Liver (tissue), 9 donors: ENCODE data around the gene NIM1K. TPM values are rescaled to one million over a fixed set of nuclear protein-coding genes. Genes with fewer than 3 reads are reported as not detected.
"Not testable (repeated sequence)": the region's sequence is repeated elsewhere in the genome, so short reads cannot be mapped to it uniquely, and the experiment has no call there.

ENCODE experiments used
- DNase-seq: peaks from one replicate; pipeline ENCODE4 v3.0.0-alpha.2; 2017; ENCODE audit warnings: low spot score
- H3K27ac ChIP-seq, 2 donors: one replicate each; pipeline ENCODE4 v1.7.0; 2013; ENCODE audit warnings: inconsistent platforms in 2 of 2, low read length in 2 of 2, control low read depth in 1 of 2, low read depth in 1 of 2, mild to moderate bottlenecking in 1 of 2
- H3K27me3 ChIP-seq, 4 donors: one replicate each; pipeline versions ENCODE4 v1.6.1 to v1.7.0; 2013; ENCODE audit warnings: low read length in 3 of 4, inconsistent platforms in 1 of 4, mild to moderate bottlenecking in 1 of 4, moderate library complexity in 1 of 4; ENCODE audit not compliant: control insufficient read depth in 4 of 4, insufficient read depth in 4 of 4
- H3K36me3 ChIP-seq, 4 donors: one replicate each; pipeline versions ENCODE4 v1.6.1 to v1.7.0; 2013; ENCODE audit warnings: low read length in 3 of 4, mild to moderate bottlenecking in 3 of 4, low read depth in 1 of 4, moderate library complexity in 1 of 4; ENCODE audit not compliant: control insufficient read depth in 4 of 4, insufficient read depth in 3 of 4
- H3K4me1 ChIP-seq, 4 donors: one replicate each; pipeline versions ENCODE4 v1.6.1 to v1.7.0; 2013; ENCODE audit warnings: low read length in 3 of 4, mild to moderate bottlenecking in 3 of 4, moderate library complexity in 1 of 4; ENCODE audit not compliant: control insufficient read depth in 4 of 4, insufficient read depth in 4 of 4
- H3K4me3 ChIP-seq, 3 donors: one replicate each; pipeline versions ENCODE4 v1.6.1 to v1.7.0; 2013; ENCODE audit warnings: low read length in 3 of 3, control low read depth in 1 of 3, low read depth in 1 of 3, mild to moderate bottlenecking in 1 of 3
- H3K9ac ChIP-seq, 2 donors: one replicate each; pipeline ENCODE4 v1.7.0; 2013; ENCODE audit warnings: low read length in 2 of 2, mild to moderate bottlenecking in 2 of 2, moderate library complexity in 2 of 2, control low read depth in 1 of 2, low read depth in 1 of 2
- H3K9me3 ChIP-seq, 4 donors: one replicate each; pipeline versions ENCODE4 v1.6.1 to v1.7.0; 2013; ENCODE audit warnings: low read length in 3 of 4; ENCODE audit not compliant: control insufficient read depth in 4 of 4
- EGR1 ChIP-seq, 2 donors: IDR thresholded peaks; 2 replicates each; pipeline ENCODE4 v1.6.1; 2016 to 2018; ENCODE audit warnings: antibody characterized with exemption in 2 of 2, low read depth in 2 of 2
- FOXA1 ChIP-seq: IDR thresholded peaks from 2 replicates; pipeline ENCODE4 v1.6.1; 2016; ENCODE audit warnings: antibody characterized with exemption
- FOXA2 ChIP-seq: IDR thresholded peaks from 2 replicates; pipeline ENCODE4 v1.6.1; 2016; ENCODE audit warnings: antibody characterized with exemption
- GABPA ChIP-seq, 2 donors: IDR thresholded peaks in 1 of 2; conservative IDR thresholded peaks in 1 of 2; 2 replicates each; pipeline ENCODE4 v1.6.1; 2016; ENCODE audit warnings: antibody characterized with exemption in 2 of 2, mild to moderate bottlenecking in 1 of 2, moderate library complexity in 1 of 2
- HNF4A ChIP-seq, 2 donors: conservative IDR thresholded peaks; 2 replicates each; pipeline ENCODE4 v1.6.1; 2016; ENCODE audit warnings: antibody characterized with exemption in 2 of 2, mild to moderate bottlenecking in 2 of 2
- JUND ChIP-seq, 2 donors: IDR thresholded peaks; 2 replicates each; pipeline ENCODE4 v1.6.1; 2016; ENCODE audit warnings: antibody characterized with exemption in 2 of 2
- NR2F2 ChIP-seq: IDR thresholded peaks from 2 replicates; pipeline ENCODE4 v1.6.1; 2016; ENCODE audit warnings: antibody characterized with exemption
- RAD21 ChIP-seq, 2 donors: IDR thresholded peaks; 2 replicates each; pipeline ENCODE4 v1.6.1; 2016; ENCODE audit warnings: antibody characterized with exemption in 2 of 2, mild to moderate bottlenecking in 2 of 2
- TAF1 ChIP-seq: conservative IDR thresholded peaks from 2 replicates; pipeline ENCODE4 v1.6.1; 2016; ENCODE audit warnings: antibody characterized with exemption, mild to moderate bottlenecking
- YY1 ChIP-seq: IDR thresholded peaks from 2 replicates; pipeline ENCODE4 v1.6.1; 2016; ENCODE audit warnings: antibody characterized with exemption, mild to moderate bottlenecking
- WGBS: extraction: QIAGEN DNeasy Blood & Tissue Kit; methylation state at CpG from one replicate; pipeline ENCODE4 v1.1.7; 2013; 5-methylcytosine and 5-hydroxymethylcytosine counted together
- polyA plus RNA-seq, 2 donors: library from polyadenylated mRNA; stranded (reverse) in 1 of 2; unstranded in 1 of 2; fragments of 200-250 nt in 1 of 2; fragments of >200 nt in 1 of 2; fragmentation: Nextera tagmentation in 1 of 2; extraction: Ambion mirVana in 1 of 2; gene quantifications; one replicate each; pipeline versions ENCODE4 v1.2.1 to v1.2.3, GENCODE V29; 2013 to 2015
- total RNA-seq, 2 donors: library from RNA; depleted of rRNA; stranded (reverse); fragments of >200 nt; gene quantifications; one replicate each; pipeline ENCODE4 v1.2.3, GENCODE V29; 2014
- TF ChIP-seq, protein P1 (sequence below): IDR thresholded peaks from 2 replicates; pipeline ENCODE4 v1.6.1; 2016; ENCODE audit warnings: antibody characterized with exemption
- TF ChIP-seq, protein P2 (sequence below): IDR thresholded peaks from 2 replicates; pipeline ENCODE4 v1.6.1; 2016; ENCODE audit warnings: antibody characterized with exemption
- TF ChIP-seq, protein P3 (sequence below): IDR thresholded peaks from 2 replicates; pipeline ENCODE4 v1.6.1; 2016; ENCODE audit warnings: antibody characterized with exemption, mild to moderate bottlenecking
- donor health status: healthy.
- donor health status: healthy.
- donor health status: healthy.
- donor health status: healthy.
- donor health status: healthy.

The NIM1K gene
- total and polyA plus RNA-seq, 4 donors, result 0.07 to 0.15 TPM; not detected in 2

DNA sequence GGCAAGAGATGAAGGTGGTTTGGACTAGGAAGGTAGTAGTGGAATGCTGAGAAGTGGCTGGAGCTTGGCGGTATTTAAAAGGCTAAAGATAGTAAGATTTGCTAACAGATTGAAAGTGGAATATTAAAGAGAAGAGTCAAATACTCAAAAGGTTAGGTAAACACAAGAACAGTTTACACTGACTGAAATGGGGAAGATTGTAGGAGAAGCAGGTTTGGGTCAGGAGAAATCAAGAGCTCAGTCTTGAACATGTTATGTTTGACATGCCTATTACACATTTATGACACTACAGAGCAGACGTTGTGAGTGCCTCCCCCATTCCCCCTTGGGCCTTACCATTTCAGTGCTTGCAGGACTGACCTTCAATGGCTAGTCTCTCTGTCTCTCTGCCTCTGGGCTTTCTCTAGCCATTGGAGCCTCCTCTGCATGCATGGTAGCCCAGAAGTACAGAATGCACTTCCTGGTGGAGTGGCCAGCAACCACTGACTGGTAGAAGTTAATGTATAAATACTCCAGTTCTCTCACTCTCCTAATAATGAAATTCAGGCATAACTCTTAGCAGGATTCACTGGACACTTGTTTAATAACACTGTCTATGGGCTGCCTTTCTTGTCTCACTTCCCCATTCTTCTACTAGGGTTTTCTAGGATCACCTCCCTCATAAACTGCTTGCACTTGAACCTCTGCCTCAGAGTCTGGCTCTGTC lies 64.4 kb downstream of the NIM1K start:
- no peaks in the 10 kb centered on the region for H3K9me3 ChIP-seq
- peaks cover 0 to 8% (median 3%) of the 10 kb centered on the region in 4 donors for H3K4me1 ChIP-seq
- 29% methylated on average over 2 of the region's 2 CpGs for WGBS
- no peaks in the 10 kb centered on the region for H3K36me3 ChIP-seq
- DNase-seq, result no peak
- H3K4me3 ChIP-seq, result no peak overlapping the region
- no peak overlapping the region for H3K9ac ChIP-seq
- H3K27me3 ChIP-seq, result no peaks in the 10 kb centered on the region
- H3K27ac ChIP-seq, result no peak overlapping the region
- TF ChIP-seq GABPA (IDR thresholded peaks at IDR 0.05 in 1 of 2, conservative IDR thresholded peaks at IDR 0.05 in 1 of 2) (no peak), EGR1 (IDR thresholded peaks at IDR 0.05; ENCODE audit: low read depth in 2 of 2) (no peak), FOXA2 (no peak), HNF4A (conservative IDR thresholded peaks at IDR 0.05) (peak in 1 of 2 donors; percentile 18), YY1 (peak; percentile 28)

DNA sequence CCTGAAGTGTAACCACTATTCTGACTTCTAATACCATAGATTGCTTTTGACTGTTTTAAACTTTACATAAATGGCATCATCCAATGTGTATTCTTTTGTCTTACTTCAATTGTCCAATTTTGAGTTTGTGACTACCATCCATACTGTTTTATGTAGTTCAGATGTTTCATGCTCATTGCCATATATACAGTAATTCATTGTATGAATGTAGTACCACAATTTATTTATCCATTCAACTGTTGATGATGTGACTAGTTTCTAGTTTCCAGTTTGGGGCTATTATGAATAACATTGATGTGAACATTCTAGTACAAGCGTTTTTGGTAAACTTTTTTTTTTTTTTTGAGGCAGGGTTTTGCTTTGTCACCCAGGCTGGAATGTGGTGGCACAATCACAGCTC lies 66.1 kb downstream of the NIM1K start:
- Histone ChIP-seq H3K9me3 (no peaks in the 10 kb centered on the region), H3K4me1 (peaks cover 0 to 8% (median 3%) of the 10 kb centered on the region in 4 donors), H3K27me3 (no peaks in the 10 kb centered on the region), H3K9ac (no peak overlapping the region), H3K4me3 (no peak overlapping the region), H3K36me3 (no peaks in the 10 kb centered on the region), H3K27ac (no peak overlapping the region)
- no peak for DNase-seq
- 85% methylated on average over 1 of the region's 1 CpG for WGBS
- no peak for TF ChIP-seq JUND (IDR thresholded peaks at IDR 0.05)
- TF ChIP-seq, protein P1, sequence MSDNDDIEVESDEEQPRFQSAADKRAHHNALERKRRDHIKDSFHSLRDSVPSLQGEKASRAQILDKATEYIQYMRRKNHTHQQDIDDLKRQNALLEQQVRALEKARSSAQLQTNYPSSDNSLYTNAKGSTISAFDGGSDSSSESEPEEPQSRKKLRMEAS, result no peak
- no peak for TF ChIP-seq FOXA1
- TF ChIP-seq TAF1, result no peak
- TF ChIP-seq, protein P2, sequence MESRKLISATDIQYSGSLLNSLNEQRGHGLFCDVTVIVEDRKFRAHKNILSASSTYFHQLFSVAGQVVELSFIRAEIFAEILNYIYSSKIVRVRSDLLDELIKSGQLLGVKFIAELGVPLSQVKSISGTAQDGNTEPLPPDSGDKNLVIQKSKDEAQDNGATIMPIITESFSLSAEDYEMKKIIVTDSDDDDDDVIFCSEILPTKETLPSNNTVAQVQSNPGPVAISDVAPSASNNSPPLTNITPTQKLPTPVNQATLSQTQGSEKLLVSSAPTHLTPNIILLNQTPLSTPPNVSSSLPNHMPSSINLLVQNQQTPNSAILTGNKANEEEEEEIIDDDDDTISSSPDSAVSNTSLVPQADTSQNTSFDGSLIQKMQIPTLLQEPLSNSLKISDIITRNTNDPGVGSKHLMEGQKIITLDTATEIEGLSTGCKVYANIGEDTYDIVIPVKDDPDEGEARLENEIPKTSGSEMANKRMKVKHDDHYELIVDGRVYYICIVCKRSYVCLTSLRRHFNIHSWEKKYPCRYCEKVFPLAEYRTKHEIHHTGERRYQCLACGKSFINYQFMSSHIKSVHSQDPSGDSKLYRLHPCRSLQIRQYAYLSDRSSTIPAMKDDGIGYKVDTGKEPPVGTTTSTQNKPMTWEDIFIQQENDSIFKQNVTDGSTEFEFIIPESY, result no peak
- TF ChIP-seq HNF4A (conservative IDR thresholded peaks at IDR 0.05), result no peak
- TF ChIP-seq, protein P3, sequence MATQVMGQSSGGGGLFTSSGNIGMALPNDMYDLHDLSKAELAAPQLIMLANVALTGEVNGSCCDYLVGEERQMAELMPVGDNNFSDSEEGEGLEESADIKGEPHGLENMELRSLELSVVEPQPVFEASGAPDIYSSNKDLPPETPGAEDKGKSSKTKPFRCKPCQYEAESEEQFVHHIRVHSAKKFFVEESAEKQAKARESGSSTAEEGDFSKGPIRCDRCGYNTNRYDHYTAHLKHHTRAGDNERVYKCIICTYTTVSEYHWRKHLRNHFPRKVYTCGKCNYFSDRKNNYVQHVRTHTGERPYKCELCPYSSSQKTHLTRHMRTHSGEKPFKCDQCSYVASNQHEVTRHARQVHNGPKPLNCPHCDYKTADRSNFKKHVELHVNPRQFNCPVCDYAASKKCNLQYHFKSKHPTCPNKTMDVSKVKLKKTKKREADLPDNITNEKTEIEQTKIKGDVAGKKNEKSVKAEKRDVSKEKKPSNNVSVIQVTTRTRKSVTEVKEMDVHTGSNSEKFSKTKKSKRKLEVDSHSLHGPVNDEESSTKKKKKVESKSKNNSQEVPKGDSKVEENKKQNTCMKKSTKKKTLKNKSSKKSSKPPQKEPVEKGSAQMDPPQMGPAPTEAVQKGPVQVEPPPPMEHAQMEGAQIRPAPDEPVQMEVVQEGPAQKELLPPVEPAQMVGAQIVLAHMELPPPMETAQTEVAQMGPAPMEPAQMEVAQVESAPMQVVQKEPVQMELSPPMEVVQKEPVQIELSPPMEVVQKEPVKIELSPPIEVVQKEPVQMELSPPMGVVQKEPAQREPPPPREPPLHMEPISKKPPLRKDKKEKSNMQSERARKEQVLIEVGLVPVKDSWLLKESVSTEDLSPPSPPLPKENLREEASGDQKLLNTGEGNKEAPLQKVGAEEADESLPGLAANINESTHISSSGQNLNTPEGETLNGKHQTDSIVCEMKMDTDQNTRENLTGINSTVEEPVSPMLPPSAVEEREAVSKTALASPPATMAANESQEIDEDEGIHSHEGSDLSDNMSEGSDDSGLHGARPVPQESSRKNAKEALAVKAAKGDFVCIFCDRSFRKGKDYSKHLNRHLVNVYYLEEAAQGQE, result no peak
- TF ChIP-seq FOXA2, result no peak
- TF ChIP-seq RAD21 (IDR thresholded peaks at IDR 0.05), result no peak
- no peak for TF ChIP-seq GABPA (IDR thresholded peaks at IDR 0.05 in 1 of 2, conservative IDR thresholded peaks at IDR 0.05 in 1 of 2)
- no peak for TF ChIP-seq NR2F2
- no peak for TF ChIP-seq YY1

DNA sequence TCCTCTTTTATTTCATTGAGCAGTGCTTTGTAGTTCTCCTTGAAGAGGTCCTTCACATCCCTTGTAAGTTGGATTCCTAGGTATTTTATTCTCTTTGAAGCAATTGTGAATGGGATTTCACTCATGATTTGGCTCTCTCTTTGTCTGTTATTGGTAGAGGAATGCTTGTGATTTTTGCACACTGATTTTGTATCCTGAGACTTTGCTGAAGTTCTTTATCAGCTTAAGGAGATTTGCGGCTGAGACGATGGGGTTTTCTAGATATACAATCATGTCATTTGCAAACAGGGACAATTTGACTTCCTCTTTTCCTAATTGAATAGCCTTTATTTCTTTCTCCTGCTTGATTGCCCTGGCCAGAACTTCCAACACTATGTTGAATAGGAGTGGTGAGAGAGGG lies 70.2 kb downstream of the NIM1K start:
- not testable (repeated sequence) for DNase-seq, H3K36me3 ChIP-seq, H3K27ac ChIP-seq, H3K9ac ChIP-seq, H3K4me1 ChIP-seq, H3K27me3 ChIP-seq, H3K9me3 ChIP-seq, H3K4me3 ChIP-seq
- 91% methylated on average over 2 of the region's 2 CpGs for WGBS
